ENCODE data around the gene RHBDF2. TPM values are rescaled to one million over a fixed set of nuclear protein-coding genes. Genes with fewer than 3 reads are reported as not detected.

RHBDF2 gene
- total RNA-seq, 1 experiment from 2014 or later = 19.7 TPM

- peaks cover 4 to 27% (median 5%) of the 10 kb centered on the region in 3 experiments; a peak in 6 of 7 replicates for H3K36me3 Mint-ChIP-seq (ENCODE audit: insufficient read depth in 1 of 3, low read depth in 3 of 3)
- Histone ChIP-seq H2BK15ac (ENCODE audit: low read depth, low read length) (no peak overlapping the region), H2BK120ac (ENCODE audit: low read depth, low read length, poor library complexity, severe bottlenecking) (no peak overlapping the region), H3K18ac (ENCODE audit: insufficient read length, low read depth, low read length) (no peak overlapping the region), H3K4me1 (ENCODE audit: insufficient read depth, low read length) (no peaks in the 10 kb centered on the region), H2BK5ac (ENCODE audit: insufficient read length, low read length) (no peak overlapping the region), H3K79me2 (ENCODE audit: insufficient read depth, low read length) (no peaks in the 10 kb centered on the region), H2BK12ac (ENCODE audit: insufficient read length, low read depth, low read length) (no peak overlapping the region), H3T11ph (ENCODE audit: low read length) (no peak overlapping the region), H3K56ac (ENCODE audit: insufficient read length, low read depth, low read length) (no peak overlapping the region), H3K9ac (ENCODE audit: extremely low read depth, insufficient read length, low read length) (no peak overlapping the region), H2AFZ (ENCODE audit: low read length) (no peak overlapping the region), H2AK5ac (ENCODE audit: insufficient read length, low read length) (no peak overlapping the region), H4K20me1 (ENCODE audit: control insufficient read depth, insufficient read depth, insufficient read length) (no peaks in the 10 kb centered on the region), H3K9me3 (ENCODE audit: control insufficient read depth, low read depth, low read length) (no peaks in the 10 kb centered on the region), H3K27me3 (ENCODE audit: insufficient read depth, low read length) (no peaks in the 10 kb centered on the region), H3K27ac (ENCODE audit: insufficient read length, low read depth, low read length) (no peak overlapping the region), H3K4ac (ENCODE audit: low read depth, low read length) (no peak overlapping the region), H3K23me2 (ENCODE audit: insufficient read length, low read depth, low read length, poor library complexity, severe bottlenecking) (no peaks in the 10 kb centered on the region), H3K4me2 (ENCODE audit: insufficient read depth, insufficient read length, low read length) (no peak overlapping the region), H4K8ac (replicated peaks; ENCODE audit: insufficient read length, low read depth, low read length) (no peak overlapping the region), H3K14ac (ENCODE audit: insufficient read depth, low read length) (no peak overlapping the region), H2BK20ac (ENCODE audit: low read depth, low read length, poor library complexity, severe bottlenecking) (no peak overlapping the region), H3K79me1 (ENCODE audit: insufficient read depth, low read depth, low read length, poor library complexity, severe bottlenecking) (no peaks in the 10 kb centered on the region), H4K5ac (ENCODE audit: insufficient read length, low read depth, low read length) (no peak overlapping the region), H3K23ac (ENCODE audit: insufficient read length, low read depth, low read length) (no peak overlapping the region), H4K91ac (ENCODE audit: insufficient read length, low read depth, low read length) (no peak overlapping the region)
- H3K4me3 Mint-ChIP-seq = no peak overlapping the region
- H3K4me1 Mint-ChIP-seq = no peaks in the 10 kb centered on the region
- no peaks in the 10 kb centered on the region for H3K27me3 Mint-ChIP-seq (ENCODE audit: low read depth)
- WGBS (ENCODE audit: extremely low coverage, insufficient read length, low lambda C conversion rate) = no CpG with 5 or more reads among the region's 15 CpGs
- H3K27ac Mint-ChIP-seq = no peak overlapping the region
- H3K9me3 Mint-ChIP-seq = no peaks in the 10 kb centered on the region; a peak in 1 of 5 replicates
- TF ChIP-seq CTCF (conservative IDR thresholded peaks at IDR 0.05) = no peak
- no peak for DNase-seq
Measured at GRCh38 chr17:76474894-76475293, 26.3 kb downstream of the RHBDF2 start.

Data from H9 (cell line).